Activated CD4-positive, alpha-beta T cell treated with anti-CD3 and anti-CD28 coated beads, Interleukin-2, amount 50 U/mL, for 24 hours (primary cell): ENCODE data around the gene MS4A5.
"Not testable (repeated sequence)": the region's sequence is repeated elsewhere in the genome, so short reads cannot be mapped to it uniquely, and the experiment has no call there.

Experiments
- DNase-seq, 2 donors: peaks; one replicate each; pipeline ENCODE4 v3.0.0-alpha.2; 2020; ENCODE audit warnings: low read depth in 1 of 2, low spot score in 1 of 2

MS4A5 gene

GRCh38 chr11:60429272-60429671 lies at the start of gene MS4A5:
MS4A5 (plus strand) TSS chr11:60429572; CDS start chr11:60429675, 103 bp downstream.
- DNase-seq: no peak

- DNase-seq: no peak
Measured at GRCh38 chr11:60389279-60389910, 40.0 kb upstream of the MS4A5 start.

- DNase-seq: no peak
Measured at GRCh38 chr11:60390419-60390818, 39.0 kb upstream of the MS4A5 start.

GRCh38 chr11:60392361-60392760 lies 37.0 kb upstream of the MS4A5 start:
- no peak for DNase-seq

GRCh38 chr11:60393016-60393415 lies 36.4 kb upstream of the MS4A5 start:
- DNase-seq: no peak

GRCh38 chr11:60394666-60395380 lies 34.5 kb upstream of the MS4A5 start:
- no peak for DNase-seq

GRCh38 chr11:60396382-60396781 lies 33.0 kb upstream of the MS4A5 start, which contains the start of gene MS4A14:
MS4A14 (plus strand) TSS chr11:60396459; CDS start chr11:60396579, 120 bp downstream.
- DNase-seq: no peak

GRCh38 chr11:60396799-60397198 lies 32.6 kb upstream of the MS4A5 start:
- no peak for DNase-seq

- DNase-seq: no peak
Measured at GRCh38 chr11:60420015-60420414, 9.4 kb upstream of the MS4A5 start.

- DNase-seq: no peak
Measured at GRCh38 chr11:60422609-60423008, 6.8 kb upstream of the MS4A5 start.

- no peak for DNase-seq
Measured at GRCh38 chr11:60428517-60428916, 855 bp upstream of the MS4A5 start.

- DNase-seq: no peak
Measured at GRCh38 chr11:60431251-60431650, 1.9 kb downstream of the MS4A5 start.

- DNase-seq: no peak
Measured at GRCh38 chr11:60433401-60433800, 4.0 kb downstream of the MS4A5 start.

- no peak for DNase-seq
Measured at GRCh38 chr11:60447070-60447469, 17.7 kb downstream of the MS4A5 start.

GRCh38 chr11:60447846-60448245 lies 18.5 kb downstream of the MS4A5 start:
- DNase-seq: no peak

- DNase-seq: not testable (repeated sequence)
Measured at GRCh38 chr11:60451185-60451584, 21.8 kb downstream of the MS4A5 start.

GRCh38 chr11:60454212-60454611 lies 24.8 kb downstream of the MS4A5 start:
- no peak for DNase-seq

GRCh38 chr11:60455531-60456042 lies 26.2 kb downstream of the MS4A5 start, which contains the start of gene MS4A1:
MS4A1 (plus strand) TSS chr11:60455847; CDS start chr11:60462375, 6,528 bp downstream.
- no peak for DNase-seq

GRCh38 chr11:60457576-60457975 lies 28.2 kb downstream of the MS4A5 start:
- DNase-seq: no peak

GRCh38 chr11:60459345-60459744 lies 30.0 kb downstream of the MS4A5 start:
- DNase-seq: no peak

- no peak for DNase-seq
Measured at GRCh38 chr11:60468829-60469228, 39.5 kb downstream of the MS4A5 start.

- DNase-seq: no peak
Measured at GRCh38 chr11:60469723-60470122, 40.4 kb downstream of the MS4A5 start.
